Measurements from ENCODE around the gene TNNT3. TPM values are rescaled to one million over a fixed set of nuclear protein-coding genes. Genes with fewer than 3 reads are reported as not detected.

Gene TNNT3
- total RNA-seq, 1 donor from 2014 or later: not detected

- FAIRE-seq (no peak), DNase-seq (ENCODE audit: low read depth) (no peak)
- Histone ChIP-seq H3K36me3 (ENCODE audit: control insufficient read depth, insufficient read depth, low read length) (no peaks in the 10 kb centered on the region), H3K4me3 (ENCODE audit: low read depth, low read length) (no peak overlapping the region), H3K27me3 (ENCODE audit: control insufficient read depth, insufficient read depth, low read length) (no peaks in the 10 kb centered on the region)
- no peak for TF ChIP-seq CTCF (IDR thresholded peaks at IDR 0.05; ENCODE audit: insufficient read depth, low read length, severe bottlenecking)
These were observed 15.9 kb downstream of the TNNT3 start for GRCh38 chr11:1935156-1936071.

- Histone ChIP-seq H3K4me3 (ENCODE audit: low read depth, low read length) (no peak overlapping the region), H3K27me3 (ENCODE audit: control insufficient read depth, insufficient read depth, low read length) (no peaks in the 10 kb centered on the region), H3K36me3 (ENCODE audit: control insufficient read depth, insufficient read depth, low read length) (no peaks in the 10 kb centered on the region)
- DNase-seq (ENCODE audit: low read depth) (no peak), FAIRE-seq (no peak)
- no peak for TF ChIP-seq CTCF (IDR thresholded peaks at IDR 0.05; ENCODE audit: insufficient read depth, low read length, severe bottlenecking)
These were observed 16.7 kb downstream of the TNNT3 start for GRCh38 chr11:1936072-1936780.

DNA sequence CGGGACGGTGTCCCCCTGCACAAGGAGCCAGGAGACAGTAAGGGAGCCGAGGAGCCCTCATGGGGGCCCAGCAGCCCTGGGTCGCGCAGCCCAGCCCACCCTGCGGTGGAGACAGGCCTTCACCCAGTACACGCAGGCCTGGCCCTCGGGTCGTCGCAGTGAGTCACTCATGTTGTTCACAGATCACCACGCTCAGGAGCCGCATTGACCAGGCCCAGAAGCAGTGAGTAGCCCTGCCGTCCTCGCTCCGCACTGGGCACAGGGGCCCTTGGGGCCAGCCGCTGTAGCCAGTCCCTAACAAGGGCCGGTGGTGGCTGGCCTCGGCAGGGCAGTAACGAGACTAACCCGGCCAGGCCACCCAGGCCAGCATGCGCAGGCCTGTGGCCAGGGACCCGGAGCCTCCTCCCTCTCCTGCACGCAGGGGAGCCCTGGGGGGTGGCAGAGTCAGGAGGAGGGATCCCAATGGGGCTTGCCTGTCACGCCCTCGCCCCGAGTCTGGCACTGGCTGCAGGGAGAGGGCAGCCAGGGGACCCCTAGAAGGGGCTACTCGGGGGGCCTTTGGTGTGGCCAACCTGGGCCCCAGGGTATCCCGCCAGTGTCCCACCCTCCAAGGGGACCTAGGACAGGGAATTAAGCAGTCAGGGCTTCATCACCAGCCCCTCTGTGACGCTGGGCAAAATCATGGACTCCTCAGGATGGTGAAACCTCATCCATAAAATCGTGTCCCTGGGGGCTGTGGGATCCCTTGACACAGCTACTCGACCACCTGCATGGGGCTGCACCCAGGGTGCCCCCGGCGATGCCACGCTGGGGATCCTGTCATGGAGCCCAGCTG, 17.5 kb downstream of the TNNT3 start:
- no peaks in the 10 kb centered on the region for H3K27me3 ChIP-seq (ENCODE audit: control insufficient read depth, insufficient read depth, low read length)
- DNase-seq (ENCODE audit: low read depth): no peak
- no peak for FAIRE-seq
- TF ChIP-seq CTCF (IDR thresholded peaks at IDR 0.05; ENCODE audit: insufficient read depth, low read length, severe bottlenecking): no peak
- no peaks in the 10 kb centered on the region for H3K36me3 ChIP-seq (ENCODE audit: control insufficient read depth, insufficient read depth, low read length)
- H3K4me3 ChIP-seq (ENCODE audit: low read depth, low read length): no peak overlapping the region

DNA sequence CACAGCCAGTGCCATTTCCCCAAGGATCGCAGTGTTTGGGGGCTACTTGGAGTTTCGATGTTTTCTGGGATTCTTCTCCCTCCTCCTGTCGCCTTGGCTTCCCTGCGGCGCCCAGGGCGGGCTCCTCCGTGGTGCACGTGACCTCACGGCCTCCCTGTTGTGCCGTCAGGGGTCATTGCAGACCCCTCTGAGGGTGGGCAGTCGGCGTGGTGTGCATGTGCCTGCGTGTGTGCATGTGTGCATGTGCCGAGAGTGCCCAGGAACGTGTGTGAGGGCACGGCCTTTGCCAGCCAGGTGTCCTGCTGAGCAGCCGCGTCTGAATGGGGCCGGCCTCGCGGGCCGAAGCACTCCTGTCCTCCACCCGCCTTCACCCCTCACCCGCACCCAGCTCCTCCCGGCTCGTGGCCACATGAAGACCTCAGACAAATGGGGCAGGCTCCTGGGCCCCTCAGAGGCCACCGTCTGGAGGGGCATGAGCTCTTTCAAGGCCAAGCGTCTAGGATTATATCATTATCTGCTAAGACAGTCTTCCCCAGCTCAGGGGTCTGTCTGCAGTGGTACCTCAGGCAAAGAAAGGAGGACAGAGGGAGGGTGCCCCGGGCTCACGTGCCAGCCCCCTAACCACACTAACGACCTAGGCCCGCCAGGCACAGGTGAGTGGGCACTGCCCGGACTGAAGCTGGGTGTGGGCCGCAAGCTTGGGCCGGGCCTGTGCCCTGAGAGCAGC, 18.3 kb downstream of the TNNT3 start:
- no peak overlapping the region for H3K4me3 ChIP-seq (ENCODE audit: low read depth, low read length)
- FAIRE-seq (no peak), DNase-seq (ENCODE audit: low read depth) (no peak)
- no peaks in the 10 kb centered on the region for H3K36me3 ChIP-seq (ENCODE audit: control insufficient read depth, insufficient read depth, low read length)
- no peaks in the 10 kb centered on the region for H3K27me3 ChIP-seq (ENCODE audit: control insufficient read depth, insufficient read depth, low read length)
- no peak for TF ChIP-seq CTCF (IDR thresholded peaks at IDR 0.05; ENCODE audit: insufficient read depth, low read length, severe bottlenecking)

DNA sequence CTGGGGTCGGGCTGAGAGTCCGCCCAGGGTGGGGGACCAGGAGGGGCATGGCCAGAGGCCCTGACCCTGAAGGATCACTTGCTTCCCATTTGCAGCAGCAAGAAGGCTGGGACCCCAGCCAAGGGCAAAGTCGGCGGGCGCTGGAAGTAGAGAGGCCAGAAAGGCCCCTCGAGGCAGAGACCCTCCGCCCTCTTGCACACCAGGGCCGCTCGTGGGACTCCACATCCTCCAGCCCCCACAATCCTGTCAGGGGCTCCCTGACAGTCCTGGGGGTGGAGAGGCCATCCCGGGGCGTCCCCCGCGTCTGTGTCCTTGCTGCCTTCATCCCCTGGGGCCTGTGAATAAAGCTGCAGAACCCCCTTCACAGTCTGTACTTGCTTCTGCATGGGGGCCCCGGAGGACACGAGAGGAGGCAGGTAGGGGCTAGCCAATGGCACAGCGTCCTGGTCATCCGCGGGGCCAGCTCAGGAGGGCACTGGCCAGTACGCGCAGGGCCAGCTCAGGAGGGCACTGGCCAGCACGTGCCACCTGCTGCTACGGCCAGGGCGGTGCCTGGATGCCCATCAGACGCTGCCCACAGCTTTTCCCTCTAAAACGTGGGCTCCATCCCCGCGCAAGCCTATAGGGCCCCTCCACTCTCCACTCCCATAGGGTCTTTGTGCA, 19.0 kb downstream of the TNNT3 start:
- TF ChIP-seq CTCF (IDR thresholded peaks at IDR 0.05; ENCODE audit: insufficient read depth, low read length, severe bottlenecking): no peak
- FAIRE-seq: no peak
- Histone ChIP-seq H3K36me3 (ENCODE audit: control insufficient read depth, insufficient read depth, low read length) (no peaks in the 10 kb centered on the region), H3K27me3 (ENCODE audit: control insufficient read depth, insufficient read depth, low read length) (no peaks in the 10 kb centered on the region), H3K4me3 (ENCODE audit: low read depth, low read length) (no peak overlapping the region)
- DNase-seq (ENCODE audit: low read depth): no peak
